Measurements from ENCODE around the gene WDR93.

Gene WDR93

GRCh38 chr15:89750560-89751542 lies 60.2 kb downstream of the WDR93 start, which contains the start of gene MESP1:
Gene MESP1 (minus strand): TSS chr15:89751249. CDS start chr15:89751231, 18 bp downstream.
- ChIA-PET POLR2A (interaction anchor here (0.6 kb wide), 1 partner anchor 320 kb away, joined by 5 read pairs; no protein-coding TSS in a partner anchor), CTCF (interaction anchor here (1.0 to 3.7 kb wide), 6 partner anchors 10 to 143 kb away, joined by 3 to 26 read pairs (median 4); partner anchors contain the start of gene AP3S2)
- Histone ChIP-seq H3K27ac (ENCODE audit: insufficient read depth in 1 of 2, low read depth in 1 of 2, low read length in 2 of 2, poor library complexity in 1 of 2, severe bottlenecking in 2 of 2) (no peak within 1 kb of the TSS), H3K27me3 (replicated peaks in 2 of 5; ENCODE audit: control insufficient read depth in 4 of 5, insufficient read depth in 5 of 5, low read length in 4 of 5) (peaks cover 0 to 2% (median 0%) of the 10 kb centered on the region in 5 experiments), H3K4me1 (ENCODE audit: control extremely low read depth in 1 of 4, control insufficient read depth in 4 of 4, insufficient read depth in 4 of 4, low read length in 3 of 4) (peaks cover 0 to 19% (median 14%) of the 10 kb centered on the region in 4 experiments), H3K9me3 (ENCODE audit: control extremely low read depth in 1 of 5, control insufficient read depth in 4 of 5, insufficient read depth in 2 of 5, low read depth in 1 of 5, low read length in 4 of 5) (no peaks in the 10 kb centered on the region), H3K4me3 (ENCODE audit: control insufficient read depth in 1 of 7, extremely low read depth in 1 of 7, insufficient read depth in 4 of 7, low read depth in 2 of 7, low read length in 6 of 7) (peak within 1 kb of the TSS; percentile 41 to 80 (median 67)), H3K36me3 (ENCODE audit: control insufficient read depth in 4 of 4, insufficient read depth in 4 of 4, low read length in 3 of 4) (no peaks in the 10 kb centered on the region)
- 3% methylated on average over 91 of the region's 114 CpGs for WGBS (ENCODE audit: insufficient coverage)
- peak; percentile 91 to 95 (median 95) for DNase-seq

GRCh38 chr15:89751748-89752147 lies 61.1 kb downstream of the WDR93 start:
- H3K36me3 ChIP-seq (ENCODE audit: control insufficient read depth in 4 of 4, insufficient read depth in 4 of 4, low read length in 3 of 4): no peaks in the 10 kb centered on the region
- H3K9me3 ChIP-seq (ENCODE audit: control extremely low read depth in 1 of 5, control insufficient read depth in 4 of 5, insufficient read depth in 2 of 5, low read depth in 1 of 5, low read length in 4 of 5): no peaks in the 10 kb centered on the region
- WGBS (ENCODE audit: insufficient coverage): 95% methylated on average over 5 of the region's 5 CpGs
- ChIA-PET POLR2A (no interaction called here), CTCF (interaction anchor here (2.0 to 15.3 kb wide), 3 partner anchors 10 to 124 kb away, joined by 4 to 240 read pairs (median 26); no protein-coding TSS in a partner anchor)
- peaks cover 0 to 18% (median 14%) of the 10 kb centered on the region in 4 experiments for H3K4me1 ChIP-seq (ENCODE audit: control extremely low read depth in 1 of 4, control insufficient read depth in 4 of 4, insufficient read depth in 4 of 4, low read length in 3 of 4)
- H3K27me3 ChIP-seq (replicated peaks in 2 of 5; ENCODE audit: control insufficient read depth in 4 of 5, insufficient read depth in 5 of 5, low read length in 4 of 5): peaks cover 0 to 2% (median 0%) of the 10 kb centered on the region in 5 experiments
- no peak overlapping the region for H3K27ac ChIP-seq (ENCODE audit: insufficient read depth in 1 of 2, low read depth in 1 of 2, low read length in 2 of 2, poor library complexity in 1 of 2, severe bottlenecking in 2 of 2)
- H3K4me3 ChIP-seq (ENCODE audit: control insufficient read depth in 1 of 7, extremely low read depth in 1 of 7, insufficient read depth in 4 of 7, low read depth in 2 of 7, low read length in 6 of 7): no peak overlapping the region
- DNase-seq: no peak

GRCh38 chr15:89753855-89754254 lies 63.2 kb downstream of the WDR93 start:
- no peaks in the 10 kb centered on the region for H3K36me3 ChIP-seq (ENCODE audit: control insufficient read depth in 4 of 4, insufficient read depth in 4 of 4, low read length in 3 of 4)
- H3K4me3 ChIP-seq (ENCODE audit: control insufficient read depth in 1 of 7, extremely low read depth in 1 of 7, insufficient read depth in 4 of 7, low read depth in 2 of 7, low read length in 6 of 7): no peak overlapping the region
- POLR2A ChIA-PET: no interaction called here
- CTCF ChIA-PET: interaction anchor here (0.6 to 15.3 kb wide), 5 partner anchors 8 to 461 kb away, joined by 3 to 240 read pairs (median 4); no protein-coding TSS in a partner anchor
- H3K4me1 ChIP-seq (ENCODE audit: control extremely low read depth in 1 of 4, control insufficient read depth in 4 of 4, insufficient read depth in 4 of 4, low read length in 3 of 4): peaks cover 0 to 17% (median 12%) of the 10 kb centered on the region in 4 experiments
- H3K27ac ChIP-seq (ENCODE audit: insufficient read depth in 1 of 2, low read depth in 1 of 2, low read length in 2 of 2, poor library complexity in 1 of 2, severe bottlenecking in 2 of 2): no peak overlapping the region
- no peak for DNase-seq
- H3K27me3 ChIP-seq (replicated peaks in 2 of 5; ENCODE audit: control insufficient read depth in 4 of 5, insufficient read depth in 5 of 5, low read length in 4 of 5): peaks cover 0 to 2% (median 0%) of the 10 kb centered on the region in 5 experiments
- H3K9me3 ChIP-seq (ENCODE audit: control extremely low read depth in 1 of 5, control insufficient read depth in 4 of 5, insufficient read depth in 2 of 5, low read depth in 1 of 5, low read length in 4 of 5): no peaks in the 10 kb centered on the region
- WGBS (ENCODE audit: insufficient coverage): 87% methylated on average over 2 of the region's 7 CpGs

- peaks cover 0 to 16% (median 12%) of the 10 kb centered on the region in 4 experiments for H3K4me1 ChIP-seq (ENCODE audit: control extremely low read depth in 1 of 4, control insufficient read depth in 4 of 4, insufficient read depth in 4 of 4, low read length in 3 of 4)
- CTCF ChIA-PET: interaction anchor here (0.6 to 15.3 kb wide), 7 partner anchors 14 to 460 kb away, joined by 3 to 240 read pairs (median 3); no protein-coding TSS in a partner anchor
- H3K9me3 ChIP-seq (ENCODE audit: control extremely low read depth in 1 of 5, control insufficient read depth in 4 of 5, insufficient read depth in 2 of 5, low read depth in 1 of 5, low read length in 4 of 5): no peaks in the 10 kb centered on the region
- DNase-seq: no peak
- H3K27ac ChIP-seq (ENCODE audit: insufficient read depth in 1 of 2, low read depth in 1 of 2, low read length in 2 of 2, poor library complexity in 1 of 2, severe bottlenecking in 2 of 2): no peak overlapping the region
- POLR2A ChIA-PET: no interaction called here
- peaks cover 0 to 2% (median 0%) of the 10 kb centered on the region in 5 experiments for H3K27me3 ChIP-seq (replicated peaks in 2 of 5; ENCODE audit: control insufficient read depth in 4 of 5, insufficient read depth in 5 of 5, low read length in 4 of 5)
- H3K36me3 ChIP-seq (ENCODE audit: control insufficient read depth in 4 of 4, insufficient read depth in 4 of 4, low read length in 3 of 4): no peaks in the 10 kb centered on the region
- H3K4me3 ChIP-seq (ENCODE audit: control insufficient read depth in 1 of 7, extremely low read depth in 1 of 7, insufficient read depth in 4 of 7, low read depth in 2 of 7, low read length in 6 of 7): no peak overlapping the region
- 86% methylated on average over 4 of the region's 8 CpGs for WGBS (ENCODE audit: insufficient coverage)
These were observed 63.9 kb downstream of the WDR93 start for GRCh38 chr15:89754361-89755154.

GRCh38 chr15:89755701-89756100 lies 65.1 kb downstream of the WDR93 start:
- ChIA-PET POLR2A (no interaction called here), CTCF (interaction anchor here (0.9 to 15.3 kb wide), 4 partner anchors 15 to 339 kb away, joined by 3 to 240 read pairs (median 4); no protein-coding TSS in a partner anchor)
- Histone ChIP-seq H3K27me3 (replicated peaks in 2 of 5; ENCODE audit: control insufficient read depth in 4 of 5, insufficient read depth in 5 of 5, low read length in 4 of 5) (peaks cover 0 to 2% (median 0%) of the 10 kb centered on the region in 5 experiments), H3K36me3 (ENCODE audit: control insufficient read depth in 4 of 4, insufficient read depth in 4 of 4, low read length in 3 of 4) (no peaks in the 10 kb centered on the region), H3K9me3 (ENCODE audit: control extremely low read depth in 1 of 5, control insufficient read depth in 4 of 5, insufficient read depth in 2 of 5, low read depth in 1 of 5, low read length in 4 of 5) (no peaks in the 10 kb centered on the region), H3K4me1 (ENCODE audit: control extremely low read depth in 1 of 4, control insufficient read depth in 4 of 4, insufficient read depth in 4 of 4, low read length in 3 of 4) (peaks cover 0 to 16% (median 7%) of the 10 kb centered on the region in 4 experiments), H3K27ac (ENCODE audit: insufficient read depth in 1 of 2, low read depth in 1 of 2, low read length in 2 of 2, poor library complexity in 1 of 2, severe bottlenecking in 2 of 2) (no peak overlapping the region), H3K4me3 (ENCODE audit: control insufficient read depth in 1 of 7, extremely low read depth in 1 of 7, insufficient read depth in 4 of 7, low read depth in 2 of 7, low read length in 6 of 7) (no peak overlapping the region)
- DNase-seq: no peak
- WGBS (ENCODE audit: insufficient coverage): no CpG with 5 or more reads among the region's 4 CpGs

- POLR2A ChIA-PET: interaction anchor here (0.6 kb wide), 1 partner anchor 118 kb away, joined by 3 read pairs; no protein-coding TSS in a partner anchor
- no peak for DNase-seq
- Histone ChIP-seq H3K4me1 (ENCODE audit: control extremely low read depth in 1 of 4, control insufficient read depth in 4 of 4, insufficient read depth in 4 of 4, low read length in 3 of 4) (peaks cover 0 to 13% (median 3%) of the 10 kb centered on the region in 4 experiments), H3K9me3 (ENCODE audit: control extremely low read depth in 1 of 5, control insufficient read depth in 4 of 5, insufficient read depth in 2 of 5, low read depth in 1 of 5, low read length in 4 of 5) (no peaks in the 10 kb centered on the region), H3K4me3 (ENCODE audit: control insufficient read depth in 1 of 7, extremely low read depth in 1 of 7, insufficient read depth in 4 of 7, low read depth in 2 of 7, low read length in 6 of 7) (no peak overlapping the region), H3K27ac (ENCODE audit: insufficient read depth in 1 of 2, low read depth in 1 of 2, low read length in 2 of 2, poor library complexity in 1 of 2, severe bottlenecking in 2 of 2) (no peak overlapping the region), H3K27me3 (replicated peaks in 2 of 5; ENCODE audit: control insufficient read depth in 4 of 5, insufficient read depth in 5 of 5, low read length in 4 of 5) (peaks cover 0 to 2% (median 0%) of the 10 kb centered on the region in 5 experiments), H3K36me3 (ENCODE audit: control insufficient read depth in 4 of 4, insufficient read depth in 4 of 4, low read length in 3 of 4) (no peaks in the 10 kb centered on the region)
- CTCF ChIA-PET: interaction anchor here (15.3 kb wide), 1 partner anchor 119 kb away, joined by 240 read pairs; no protein-coding TSS in a partner anchor
- 92% methylated on average over 6 of the region's 7 CpGs for WGBS (ENCODE audit: insufficient coverage)
These were observed 66.3 kb downstream of the WDR93 start for GRCh38 chr15:89756897-89757296.
